HG03442 (cell line): ENCODE results near the gene GPHA2.
"Not testable (repeated sequence)": the region's sequence is repeated elsewhere in the genome, so short reads cannot be mapped to it uniquely, and the experiment has no call there.

Source experiments
- ATAC-seq: cut with Tn5 transposase; IDR thresholded peaks from one replicate; pipeline ENCODE4 v1.9.1; 2021; ENCODE audit warnings: mild to moderate bottlenecking, moderate library complexity; ENCODE audit not compliant: unreplicated experiment

Gene GPHA2, protein sequence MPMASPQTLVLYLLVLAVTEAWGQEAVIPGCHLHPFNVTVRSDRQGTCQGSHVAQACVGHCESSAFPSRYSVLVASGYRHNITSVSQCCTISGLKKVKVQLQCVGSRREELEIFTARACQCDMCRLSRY

DNA sequence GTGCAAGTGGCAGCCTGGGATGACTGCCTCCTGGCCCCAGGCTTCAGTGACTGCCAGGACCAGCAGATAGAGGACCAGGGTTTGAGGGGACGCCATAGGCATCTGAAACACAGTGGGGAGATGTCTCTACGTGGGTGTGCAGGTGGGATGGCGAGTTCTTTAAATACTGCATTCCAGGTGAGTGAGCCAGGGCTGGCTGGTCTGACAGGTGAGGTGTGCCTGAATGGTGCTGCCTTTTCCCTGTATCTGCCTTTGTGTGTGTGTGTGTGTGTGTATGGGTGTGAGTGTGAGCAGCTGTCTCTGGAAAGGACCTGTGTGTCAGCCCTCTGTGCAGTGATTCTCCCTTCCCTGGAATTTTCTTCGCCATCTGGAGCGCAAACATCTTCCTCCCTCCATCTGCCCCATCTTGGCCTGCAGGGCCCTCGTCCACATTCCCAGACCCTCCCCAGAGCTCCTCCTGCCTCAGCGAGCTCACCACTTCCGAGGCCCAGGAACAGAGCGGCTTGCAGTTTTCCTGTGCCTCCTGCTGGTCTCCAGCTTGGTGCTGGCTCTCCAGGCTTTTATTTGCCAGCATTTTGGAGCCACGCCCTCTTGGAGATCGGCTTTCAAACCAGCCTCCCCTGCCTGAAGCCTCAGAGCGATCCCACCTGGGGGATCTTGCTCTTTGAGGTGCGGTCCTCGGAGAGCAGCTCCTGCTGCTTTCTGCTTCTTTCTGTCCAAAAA is at the start of gene GPHA2:
TSS of gene GPHA2 (minus strand) at position 535 of the 723 bp plus-strand sequence. CDS start at position 102, 433 bp downstream.
- no peak for ATAC-seq

DNA sequence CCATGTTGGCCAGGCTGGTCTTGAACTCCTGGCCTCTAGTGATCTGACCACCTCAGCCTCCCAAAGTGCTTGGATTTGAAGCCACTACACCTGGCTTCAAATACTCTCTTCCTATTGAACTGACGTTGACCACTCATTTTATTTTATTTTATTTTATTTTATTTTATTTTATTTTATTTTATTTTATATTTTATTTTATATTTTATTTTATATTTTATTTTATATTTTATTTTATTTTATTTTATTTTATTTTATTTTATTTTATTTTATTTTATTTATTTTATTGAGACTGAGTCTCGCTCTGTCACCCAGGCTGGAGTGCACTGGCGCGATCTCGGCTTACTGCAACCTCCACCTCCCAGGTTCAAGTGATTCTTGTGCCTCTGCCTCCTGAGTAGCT is 47.6 kb upstream of the GPHA2 start:
- not testable (repeated sequence) for ATAC-seq

DNA sequence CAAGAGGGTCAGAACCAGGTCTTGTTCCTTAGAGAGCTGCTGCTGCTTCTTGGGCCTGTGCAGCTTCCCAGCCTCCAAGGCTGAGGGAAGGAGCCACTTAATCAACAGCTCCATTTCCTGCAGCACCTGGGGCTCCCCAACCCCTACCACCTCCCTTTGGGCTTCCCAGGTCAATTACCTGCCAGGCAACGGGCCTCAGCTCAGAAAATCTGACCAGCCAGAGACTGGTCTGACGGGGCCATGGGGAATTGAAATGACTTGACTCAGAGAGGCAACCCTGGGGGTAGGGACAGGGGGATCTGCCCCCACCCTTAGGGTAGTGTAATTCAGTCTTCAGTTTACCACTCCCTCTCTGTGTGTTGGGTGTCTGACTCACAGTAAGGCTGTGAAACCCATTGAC is 41.0 kb upstream of the GPHA2 start:
- no peak for ATAC-seq

DNA sequence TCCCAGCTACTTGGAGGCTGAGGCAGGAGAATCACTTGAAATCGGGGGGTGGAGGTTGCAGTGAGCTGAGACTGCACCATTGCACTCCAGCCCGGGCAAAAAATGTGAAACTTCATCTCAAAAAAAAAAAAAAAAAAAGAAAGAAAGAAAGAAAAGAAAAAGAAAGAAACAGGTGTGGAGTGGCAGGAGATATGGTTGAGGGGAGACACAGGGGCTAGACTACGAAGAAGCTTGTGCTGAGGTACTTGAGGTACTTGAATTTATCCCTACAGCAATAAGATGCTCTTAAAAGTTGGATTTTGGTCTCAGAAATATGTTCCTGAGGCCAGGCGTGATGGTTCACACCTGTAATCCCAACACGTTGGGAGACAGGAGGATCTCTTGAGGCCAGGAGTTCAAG is 38.4 kb upstream of the GPHA2 start:
- no peak for ATAC-seq

DNA sequence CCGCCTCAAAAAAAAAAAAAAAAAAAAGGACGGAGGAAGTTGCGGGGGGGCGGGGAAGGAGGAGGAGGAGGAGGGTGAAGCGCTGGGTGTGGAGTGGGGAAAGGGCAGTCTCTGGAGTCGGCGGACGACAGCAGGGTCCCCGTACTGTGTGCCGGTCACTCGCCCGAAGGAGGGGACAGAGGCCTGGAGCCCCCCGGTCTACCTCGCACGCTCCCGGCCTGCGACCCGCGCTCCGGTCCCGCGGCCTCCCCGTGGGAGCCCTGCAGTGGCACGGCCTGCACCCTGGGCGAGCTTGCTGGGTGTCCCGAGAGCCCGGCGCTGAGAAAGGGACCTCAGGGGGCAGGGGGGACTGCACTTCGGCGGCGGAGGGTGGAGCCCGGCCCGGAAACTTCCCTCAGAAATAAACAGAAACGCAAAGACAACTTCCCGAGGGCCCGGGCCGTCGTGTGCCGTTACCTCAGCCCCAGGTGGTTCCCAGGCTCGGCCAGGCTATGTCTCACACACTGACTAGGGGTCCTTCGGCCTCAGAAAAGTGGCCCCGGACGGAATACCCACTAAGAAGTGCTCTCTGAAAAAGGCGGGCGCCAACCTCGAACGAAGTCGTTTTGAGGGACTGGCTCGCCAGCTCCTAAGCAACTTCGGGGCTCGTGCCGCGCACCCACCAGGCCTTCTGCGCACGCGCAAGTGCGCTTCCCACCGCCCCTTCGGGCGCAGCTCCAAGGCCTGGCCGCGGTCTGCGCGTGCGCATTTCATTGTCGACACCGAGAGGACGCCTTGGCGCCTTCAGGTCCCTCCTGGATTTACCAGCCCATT is 35.9 kb upstream of the GPHA2 start, which contains the start of gene MAJIN:
TSS of gene MAJIN (minus strand) at position 688 of the 813 bp plus-strand sequence. CDS start 12,703 bp downstream, outside the sequence.
- ATAC-seq: no peak

DNA sequence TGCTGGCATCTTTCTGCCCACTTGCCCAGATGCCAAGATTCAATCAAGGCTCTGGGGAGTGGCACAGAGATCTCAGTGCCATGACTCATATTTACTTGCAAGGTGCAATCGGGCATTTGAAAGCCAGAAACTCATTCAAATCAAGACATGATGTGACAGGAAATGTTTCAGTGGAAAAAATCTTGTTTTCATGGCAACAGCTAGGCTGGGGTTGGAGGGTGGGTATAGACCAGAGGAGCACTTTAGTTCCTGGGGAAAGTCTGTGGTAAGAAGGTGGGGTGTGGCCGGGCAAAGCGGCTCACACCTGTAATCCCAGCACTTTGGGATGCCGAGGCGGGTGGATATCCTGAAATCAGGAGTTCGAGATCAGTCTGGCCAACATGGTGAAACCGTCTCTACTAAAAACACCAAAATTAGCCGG is 35.0 kb upstream of the GPHA2 start:
- no peak for ATAC-seq

DNA sequence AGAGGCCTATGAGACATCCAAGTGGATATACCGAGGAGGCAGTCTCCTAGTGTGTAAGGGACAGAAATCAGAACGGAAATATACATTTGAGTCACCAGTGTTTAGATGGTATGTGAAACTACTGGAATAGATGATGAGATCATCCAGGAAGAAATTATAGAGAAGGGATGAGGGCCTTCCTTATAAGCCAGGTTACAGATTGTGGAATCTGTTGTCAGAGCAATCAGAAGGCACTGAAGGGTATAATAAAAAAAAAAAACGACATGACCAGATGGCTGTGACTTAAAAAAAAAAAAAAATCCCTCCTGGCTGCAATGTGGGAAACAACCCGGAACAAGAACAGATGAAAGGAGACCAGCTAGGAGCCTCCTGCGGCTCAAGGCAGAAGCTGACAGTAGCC is 33.5 kb upstream of the GPHA2 start:
- no peak for ATAC-seq

DNA sequence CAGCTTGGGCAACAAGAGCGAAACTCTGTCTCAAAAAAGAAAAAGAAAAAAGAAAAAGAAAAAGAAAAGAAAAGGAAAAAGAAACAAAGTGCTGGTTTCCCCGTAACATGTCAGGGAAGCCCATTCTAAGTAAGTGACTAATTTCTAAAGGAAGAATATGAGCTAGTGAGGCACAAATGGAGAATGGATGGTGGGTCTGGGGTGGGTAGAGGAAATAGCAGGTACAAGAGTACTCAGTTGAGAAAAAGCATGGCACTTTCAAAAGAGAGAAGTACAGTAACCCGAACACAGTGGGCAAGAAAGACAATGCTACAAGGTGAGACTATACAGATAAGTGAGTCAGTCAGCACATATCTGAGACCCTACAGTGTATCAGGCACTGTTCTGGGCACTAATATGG is 31.7 kb upstream of the GPHA2 start:
- no peak for ATAC-seq

DNA sequence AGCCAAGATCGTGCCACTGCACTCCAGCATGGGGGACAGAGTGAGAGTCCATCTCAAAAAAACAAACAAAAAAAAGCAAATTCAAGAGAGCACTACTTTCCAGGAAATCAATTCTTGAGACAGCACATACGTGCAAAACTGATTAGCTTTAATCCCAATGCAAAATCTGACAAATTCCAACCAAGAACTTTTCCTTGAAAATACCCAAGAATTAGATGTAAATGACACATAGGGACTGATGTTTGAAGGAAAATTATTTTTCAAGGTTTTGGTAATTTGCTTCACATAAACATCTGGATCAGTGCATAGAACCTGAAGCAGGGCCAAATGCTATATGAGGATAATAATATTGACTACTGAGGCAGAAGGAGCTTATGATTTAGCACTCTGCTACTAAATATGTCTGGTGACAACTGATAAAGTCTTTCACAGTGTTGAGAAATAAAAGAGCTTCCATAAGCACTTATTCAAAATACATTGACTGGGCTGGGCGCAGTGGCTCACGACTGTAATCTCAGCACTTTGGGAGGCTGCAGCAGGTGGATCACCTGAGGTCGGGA is 27.5 kb upstream of the GPHA2 start:
- no peak for ATAC-seq

DNA sequence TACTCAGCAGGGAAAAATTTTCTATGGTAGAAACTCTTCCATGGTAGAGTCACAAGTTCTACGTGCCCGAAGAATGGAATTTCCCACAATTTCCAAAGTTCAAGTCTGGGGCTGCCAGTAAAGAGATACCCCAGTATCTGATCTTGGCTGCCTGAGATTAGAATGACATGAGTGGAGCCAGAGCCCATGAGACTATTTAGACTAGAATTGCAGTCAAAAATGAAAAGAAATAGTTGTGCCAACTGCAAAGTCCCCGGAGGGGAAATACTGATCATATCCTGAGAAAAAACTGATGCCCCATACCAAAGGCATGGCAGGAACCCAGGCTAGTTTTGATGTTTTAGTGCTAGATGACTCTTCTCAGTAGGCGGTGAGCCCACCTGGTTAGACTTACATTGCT is 25.0 kb upstream of the GPHA2 start:
- ATAC-seq: no peak

DNA sequence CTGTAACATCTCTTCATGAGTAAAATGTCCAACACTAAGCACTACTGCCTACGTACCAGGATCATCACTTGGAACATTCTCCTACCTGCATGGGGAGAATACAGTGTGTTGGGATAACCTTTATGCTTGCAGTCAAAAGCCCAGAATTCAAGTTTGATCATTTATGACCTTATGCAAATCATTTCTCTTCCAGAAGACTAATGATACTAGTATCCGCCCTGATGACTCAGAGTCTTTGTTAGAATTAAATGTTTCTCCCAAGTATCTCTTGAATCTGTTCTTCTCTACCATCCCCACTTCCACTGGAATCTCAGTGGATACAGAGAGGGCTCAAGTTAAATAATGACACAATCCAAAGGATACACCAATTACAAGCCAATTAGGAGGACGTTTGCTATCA is 23.8 kb upstream of the GPHA2 start:
- ATAC-seq: no peak

DNA sequence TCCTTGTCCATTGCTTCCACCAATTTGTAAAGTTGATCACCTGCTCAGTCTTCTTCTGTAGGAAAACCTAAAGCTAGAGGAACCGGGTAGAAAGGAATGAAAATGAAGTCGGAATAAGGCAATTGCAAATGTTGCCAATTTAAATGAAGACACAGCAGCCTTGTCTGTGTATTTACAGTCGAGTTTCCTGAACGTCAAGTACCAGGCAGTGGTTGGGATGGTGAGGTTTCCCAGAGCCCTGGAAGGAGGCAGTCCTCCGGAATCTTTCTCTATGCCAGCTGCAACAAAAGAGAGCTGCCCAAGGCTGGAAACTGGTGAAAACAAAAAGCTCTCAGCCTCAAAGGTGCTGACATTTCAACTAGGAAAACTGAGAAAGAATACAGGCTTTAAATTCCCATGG is 18.5 kb upstream of the GPHA2 start:
- ATAC-seq: no peak

DNA sequence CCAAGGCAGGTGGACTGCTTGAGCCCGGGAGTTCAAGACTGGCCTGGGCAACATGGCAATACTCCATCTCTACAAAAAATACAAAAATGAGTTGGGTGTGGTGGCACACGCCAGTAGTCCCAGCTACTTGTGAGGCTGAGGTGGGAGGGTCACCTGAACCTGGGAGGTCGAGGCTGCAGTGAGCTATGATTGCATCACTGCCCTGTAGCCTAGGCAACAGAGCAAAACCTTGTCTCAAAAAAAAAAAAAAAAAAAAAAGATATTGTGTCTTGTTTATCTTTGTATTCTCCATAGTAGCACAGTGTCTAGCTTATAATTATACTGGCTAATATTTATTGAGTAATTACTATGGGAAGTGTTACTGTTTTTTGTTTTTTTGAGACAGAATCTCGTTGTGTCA is 15.8 kb upstream of the GPHA2 start:
- ATAC-seq: no peak

DNA sequence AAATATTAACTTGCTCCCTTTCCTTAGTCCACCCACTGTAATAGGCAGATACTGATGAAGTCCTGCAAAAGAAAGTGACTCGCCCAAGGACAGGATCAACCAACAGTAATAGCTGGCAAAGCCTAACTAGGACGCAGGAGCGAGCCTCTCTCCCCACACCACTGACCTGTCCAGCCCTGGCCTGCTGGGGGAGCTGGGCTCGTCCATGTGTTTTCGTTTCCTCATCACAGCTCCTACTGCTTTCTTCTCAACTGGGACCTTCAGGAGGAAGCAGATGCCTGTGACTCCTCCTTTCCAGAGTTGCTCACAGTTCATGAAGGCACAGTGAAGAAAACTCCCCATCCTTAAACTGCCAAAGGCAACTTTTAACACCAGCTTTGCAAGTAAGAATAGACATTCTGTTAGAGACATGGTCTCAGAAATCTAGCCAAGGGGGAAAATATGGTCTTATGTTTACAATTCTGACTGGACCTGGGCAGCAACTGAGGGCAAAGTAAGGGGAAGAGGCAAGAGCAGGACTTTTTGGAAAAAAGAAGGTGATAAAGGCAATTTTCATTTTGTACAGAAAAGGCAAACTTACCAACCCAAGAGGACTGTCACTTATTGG is 11.6 kb upstream of the GPHA2 start:
- no peak for ATAC-seq

DNA sequence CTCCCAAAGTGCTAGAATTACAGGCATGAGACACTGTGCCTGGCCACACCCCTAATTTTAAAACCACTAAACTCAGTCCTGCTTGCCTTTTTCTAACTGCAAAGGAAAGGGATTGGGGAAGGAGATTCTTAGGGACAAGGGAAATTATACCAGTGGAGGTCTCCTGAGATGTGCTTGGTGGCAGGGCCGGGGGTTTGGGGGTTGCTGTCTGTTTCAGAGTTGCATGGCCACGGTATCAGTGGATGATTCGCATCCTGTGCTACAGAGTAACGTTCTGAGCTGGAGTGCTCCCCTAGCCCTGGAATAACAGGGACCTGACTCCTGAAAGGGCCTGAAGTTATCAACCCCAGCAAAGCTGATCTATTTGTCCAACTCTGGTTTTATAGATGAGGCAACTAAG is 846 bp upstream of the GPHA2 start:
- ATAC-seq: no peak

DNA sequence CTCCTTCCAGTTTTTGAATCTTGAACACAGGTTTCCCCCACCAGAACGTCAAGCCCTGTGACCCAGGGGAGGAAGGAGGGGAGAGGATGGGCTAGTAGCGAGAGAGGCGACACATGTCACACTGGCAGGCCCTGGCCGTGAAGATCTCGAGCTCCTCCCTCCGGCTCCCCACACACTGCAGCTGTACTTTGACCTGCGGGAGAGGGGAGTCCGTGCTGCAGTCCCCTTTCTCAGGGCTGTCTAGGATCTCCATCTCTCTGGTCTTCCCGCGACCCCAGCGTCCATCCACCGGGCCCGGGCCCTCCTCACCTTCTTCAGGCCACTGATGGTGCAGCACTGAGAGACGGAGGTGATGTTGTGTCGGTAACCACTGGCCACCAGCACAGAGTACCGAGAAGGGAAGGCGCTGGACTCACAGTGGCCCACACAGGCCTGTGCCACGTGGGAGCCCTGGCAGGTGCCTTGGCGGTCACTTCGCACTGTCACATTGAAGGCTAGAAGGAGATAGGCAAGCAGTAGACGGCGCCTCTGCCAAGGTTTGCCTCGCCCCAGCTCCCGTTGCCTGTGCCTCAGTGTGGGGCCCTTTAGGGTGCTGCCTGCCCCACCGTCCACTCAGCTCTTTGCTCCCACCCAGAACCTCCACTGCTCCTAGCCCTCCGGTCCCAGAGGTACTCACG is 873 bp downstream of the GPHA2 start:
- no peak for ATAC-seq

DNA sequence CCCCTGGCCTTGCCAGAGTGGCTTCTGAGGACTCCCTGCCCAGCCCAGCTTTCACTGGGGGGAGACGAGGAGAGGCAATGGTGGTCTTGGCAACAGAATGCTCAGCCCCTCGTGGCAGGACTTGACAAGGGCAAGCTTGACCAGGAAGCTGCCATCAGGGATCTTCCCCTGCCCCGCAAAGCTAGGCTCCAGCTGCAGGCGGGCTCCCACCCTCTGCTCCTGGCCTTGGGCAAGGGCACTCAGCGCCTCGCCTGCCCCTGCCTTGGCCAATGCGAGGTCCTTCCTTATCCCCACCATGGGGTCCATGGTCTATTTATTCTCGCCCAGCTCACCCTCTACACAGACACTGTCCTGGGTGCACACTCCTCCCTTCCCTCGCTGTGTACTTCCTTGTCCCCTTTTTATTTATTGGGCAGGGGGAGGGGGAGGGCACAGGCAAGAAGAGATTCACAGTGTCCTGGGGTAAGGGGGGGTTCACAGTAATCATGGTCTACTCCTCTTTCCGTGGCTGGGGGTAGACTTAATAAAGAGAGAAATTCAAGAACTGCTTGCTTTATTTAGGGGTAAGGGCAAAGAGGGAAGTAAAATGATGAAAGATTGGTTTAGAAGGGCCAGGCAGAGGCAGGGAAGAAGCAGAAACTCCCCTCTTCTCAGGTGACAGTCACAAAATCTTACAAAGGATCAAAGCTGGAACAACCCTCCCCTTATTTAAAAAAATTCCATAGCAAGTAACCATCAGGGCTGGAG is 1.6 kb downstream of the GPHA2 start:
- no peak for ATAC-seq

DNA sequence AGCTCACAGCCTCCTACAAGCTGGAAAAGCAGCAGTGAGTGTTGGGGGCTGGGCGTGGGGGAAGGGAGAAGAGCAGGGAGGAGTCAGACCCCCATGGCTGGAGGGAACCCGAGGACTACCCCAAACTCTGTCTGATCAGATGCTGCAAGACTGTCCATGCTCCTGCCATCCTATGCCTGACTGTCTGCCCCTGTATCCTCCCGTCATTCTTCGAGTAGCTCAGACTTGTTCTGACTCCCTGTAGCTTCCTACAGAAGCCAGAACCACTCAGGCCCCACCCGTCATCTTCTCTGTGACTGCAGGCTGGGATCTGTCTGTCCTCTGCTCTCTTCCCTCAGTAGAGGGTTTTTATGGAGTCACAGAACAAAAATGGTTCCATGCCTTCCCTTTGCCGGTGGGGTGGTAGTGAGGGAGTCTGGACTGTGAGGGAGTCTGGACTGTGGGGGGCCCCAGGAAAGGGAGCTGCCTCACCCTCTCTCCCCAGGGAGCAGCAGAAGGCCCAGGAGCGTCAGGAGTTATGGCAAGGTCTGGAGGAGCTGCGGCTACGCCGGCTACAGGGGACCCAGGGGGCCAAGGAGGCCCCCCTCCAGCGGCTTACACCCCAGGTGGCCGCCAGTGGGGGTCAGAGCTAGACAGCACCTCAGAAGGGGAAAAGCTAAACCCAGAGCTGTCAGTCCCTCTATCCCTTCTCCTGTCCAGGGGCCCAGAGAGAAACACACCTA is 2.3 kb downstream of the GPHA2 start:
- no peak for ATAC-seq

DNA sequence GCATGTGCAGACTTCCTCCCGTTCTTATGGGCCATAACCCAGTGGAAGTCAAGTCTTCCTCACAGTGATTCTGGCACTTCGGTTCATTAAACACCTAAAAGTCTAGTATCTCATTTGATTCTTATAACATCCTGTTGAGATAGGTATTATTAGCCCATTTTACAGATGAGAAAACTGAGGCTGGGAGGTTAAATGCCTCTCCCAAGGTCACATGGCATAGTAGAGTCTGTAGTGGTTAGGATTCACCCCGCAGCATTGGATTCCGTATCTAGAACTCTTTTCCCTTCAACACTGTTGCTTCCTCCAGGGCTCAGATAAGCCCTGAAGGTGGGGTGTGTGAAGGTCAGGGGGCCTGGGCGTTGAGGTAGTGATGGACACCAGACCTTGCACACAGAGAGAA is 3.4 kb downstream of the GPHA2 start:
- no peak for ATAC-seq
